ENCODE measurements around the gene FER.

The FER gene

GRCh38 chr5:108736855-108737254 is 10.8 kb upstream of the FER start:
- no peak overlapping the region for H3K27ac Mint-ChIP-seq
- no peaks in the 10 kb centered on the region for H3K36me3 Mint-ChIP-seq (ENCODE audit: low read depth)
- H3K4me3 Mint-ChIP-seq: no peak overlapping the region
- H3K9me3 Mint-ChIP-seq: no peaks in the 10 kb centered on the region
- H3K27me3 Mint-ChIP-seq (ENCODE audit: low read depth, poor library complexity): no peaks in the 10 kb centered on the region
- no peak for TF ChIP-seq CTCF (IDR thresholded peaks at IDR 0.05)
- no peaks in the 10 kb centered on the region for H3K4me1 Mint-ChIP-seq
- no peak for DNase-seq

- Mint-ChIP-seq H3K27me3 (ENCODE audit: low read depth, poor library complexity) (no peaks in the 10 kb centered on the region), H3K4me3 (no peak overlapping the region), H3K4me1 (no peaks in the 10 kb centered on the region), H3K9me3 (no peaks in the 10 kb centered on the region), H3K36me3 (ENCODE audit: low read depth) (no peaks in the 10 kb centered on the region), H3K27ac (no peak overlapping the region)
- no peak for TF ChIP-seq CTCF (IDR thresholded peaks at IDR 0.05)
- no peak for DNase-seq
Observed at GRCh38 chr5:108739376-108739775, 8.3 kb upstream of the FER start.

GRCh38 chr5:108739906-108740305 is 7.8 kb upstream of the FER start:
- no peak for TF ChIP-seq CTCF (IDR thresholded peaks at IDR 0.05)
- Mint-ChIP-seq H3K4me1 (no peaks in the 10 kb centered on the region), H3K36me3 (ENCODE audit: low read depth) (no peaks in the 10 kb centered on the region), H3K9me3 (no peaks in the 10 kb centered on the region), H3K27ac (no peak overlapping the region), H3K4me3 (no peak overlapping the region), H3K27me3 (ENCODE audit: low read depth, poor library complexity) (peaks cover under 1% of the 10 kb centered on the region)
- DNase-seq: no peak

GRCh38 chr5:108743319-108743718 is 4.4 kb upstream of the FER start:
- DNase-seq: no peak
- no peak for TF ChIP-seq CTCF (IDR thresholded peaks at IDR 0.05)
- Mint-ChIP-seq H3K9me3 (no peaks in the 10 kb centered on the region), H3K4me1 (peaks cover 14% of the 10 kb centered on the region), H3K36me3 (ENCODE audit: low read depth) (no peaks in the 10 kb centered on the region), H3K27me3 (ENCODE audit: low read depth, poor library complexity) (peaks cover 3% of the 10 kb centered on the region), H3K27ac (no peak overlapping the region), H3K4me3 (no peak overlapping the region)

- H3K36me3 Mint-ChIP-seq (ENCODE audit: low read depth): no peaks in the 10 kb centered on the region
- H3K4me1 Mint-ChIP-seq: peaks cover 14% of the 10 kb centered on the region
- H3K4me3 Mint-ChIP-seq: no peak overlapping the region
- no peak for TF ChIP-seq CTCF (IDR thresholded peaks at IDR 0.05)
- H3K27me3 Mint-ChIP-seq (ENCODE audit: low read depth, poor library complexity): peaks cover 3% of the 10 kb centered on the region
- DNase-seq: no peak
- no peak overlapping the region for H3K27ac Mint-ChIP-seq
- H3K9me3 Mint-ChIP-seq: no peaks in the 10 kb centered on the region
Observed at GRCh38 chr5:108743846-108744245, 3.9 kb upstream of the FER start.

- Mint-ChIP-seq H3K9me3 (no peaks in the 10 kb centered on the region), H3K36me3 (ENCODE audit: low read depth) (no peaks in the 10 kb centered on the region)
Observed at GRCh38 chr5:108747111-108747773, 455 bp upstream of the FER start.

More at GRCh38 chr5:108747111-108747773, 455 bp upstream of the FER start:
- H3K4me3 Mint-ChIP-seq: peak overlapping the region; percentile 94
- DNase-seq: no peak
- no peak for TF ChIP-seq CTCF (IDR thresholded peaks at IDR 0.05)
- peaks cover 3% of the 10 kb centered on the region for H3K27me3 Mint-ChIP-seq (ENCODE audit: low read depth, poor library complexity)
- H3K27ac Mint-ChIP-seq: peak overlapping the region; percentile 99
- H3K4me1 Mint-ChIP-seq: peaks cover 24% of the 10 kb centered on the region

All from nephron progenitor cell (in vitro differentiated cells).